Activated naive CD8-positive, alpha-beta T cell treated with anti-CD3 and anti-CD28 coated beads, Interleukin-2, amount 50 U/mL, for 16 hours (primary cell): Measurements from ENCODE around the gene SOX12.

Source experiments
- DNase-seq: peaks from one replicate; pipeline ENCODE4 v3.0.0-alpha.2; 2020; ENCODE audit warnings: low read depth, low spot score

SOX12 gene

DNA sequence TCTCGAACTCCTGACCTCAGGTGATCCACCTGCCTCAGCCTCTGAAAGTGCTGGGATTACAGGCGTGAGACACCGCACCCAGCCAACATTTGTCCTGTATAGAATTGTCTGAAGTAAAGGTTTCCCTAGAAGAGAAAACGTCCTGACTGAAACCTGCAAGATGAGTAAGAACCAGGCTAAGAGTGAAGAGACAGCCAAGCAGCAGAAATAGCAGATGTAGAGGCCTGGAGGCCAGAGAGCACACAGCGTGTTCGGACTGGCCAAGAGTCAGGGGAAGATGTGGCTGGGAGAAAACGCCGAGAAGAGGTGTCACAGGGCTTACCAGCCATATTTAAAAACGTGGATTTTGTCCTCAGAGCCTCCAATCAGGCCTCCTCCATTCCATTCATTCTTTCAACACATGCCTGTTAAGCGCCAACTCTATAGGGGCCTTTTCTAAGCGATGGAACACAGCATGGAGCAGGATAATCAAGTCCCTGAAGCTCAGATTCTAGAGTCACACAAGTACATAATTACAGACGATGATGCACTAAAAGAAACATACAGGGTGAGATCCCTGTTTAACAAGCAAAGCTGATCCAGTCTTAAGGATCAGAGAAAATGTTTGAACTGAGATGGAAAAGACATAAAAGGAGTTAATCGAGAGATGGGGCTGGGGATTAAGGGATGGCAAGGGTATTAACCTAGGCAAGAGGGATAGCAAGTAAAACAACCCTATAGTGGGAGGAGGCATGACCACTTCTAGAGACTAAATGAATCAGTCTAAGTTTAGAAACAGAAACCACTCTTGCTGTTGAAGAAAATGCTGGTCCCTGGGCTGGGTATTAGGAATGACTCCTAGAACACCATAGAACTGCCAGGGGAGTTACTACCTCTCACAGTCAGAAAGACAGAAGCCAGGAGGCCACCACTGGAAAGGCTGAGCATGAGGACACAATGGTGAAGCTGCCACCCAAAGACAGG is 23.2 kb upstream of the SOX12 start:
- DNase-seq: no peak

DNA sequence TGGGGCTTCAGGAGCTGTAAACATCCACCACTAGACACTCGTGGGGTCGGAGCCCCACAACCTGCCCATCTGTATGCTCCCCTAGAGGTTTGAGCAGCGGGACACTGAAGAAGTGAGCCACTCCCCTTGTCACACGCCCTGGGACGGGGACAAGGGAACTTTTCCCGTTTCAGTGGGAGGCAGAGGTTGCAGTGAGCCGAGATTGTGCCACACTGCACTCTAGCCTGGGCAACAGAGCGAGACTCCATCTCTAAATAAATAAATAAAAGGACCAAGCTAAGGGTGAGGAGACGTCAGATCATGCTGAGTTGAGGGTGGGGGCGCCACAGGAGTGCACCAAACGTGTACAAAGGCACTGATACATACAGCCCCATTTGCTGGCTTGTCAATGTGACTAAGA is 19.6 kb upstream of the SOX12 start:
- no peak for DNase-seq

GRCh38 chr20:308427-309038 is 16.8 kb upstream of the SOX12 start:
- no peak for DNase-seq

DNA sequence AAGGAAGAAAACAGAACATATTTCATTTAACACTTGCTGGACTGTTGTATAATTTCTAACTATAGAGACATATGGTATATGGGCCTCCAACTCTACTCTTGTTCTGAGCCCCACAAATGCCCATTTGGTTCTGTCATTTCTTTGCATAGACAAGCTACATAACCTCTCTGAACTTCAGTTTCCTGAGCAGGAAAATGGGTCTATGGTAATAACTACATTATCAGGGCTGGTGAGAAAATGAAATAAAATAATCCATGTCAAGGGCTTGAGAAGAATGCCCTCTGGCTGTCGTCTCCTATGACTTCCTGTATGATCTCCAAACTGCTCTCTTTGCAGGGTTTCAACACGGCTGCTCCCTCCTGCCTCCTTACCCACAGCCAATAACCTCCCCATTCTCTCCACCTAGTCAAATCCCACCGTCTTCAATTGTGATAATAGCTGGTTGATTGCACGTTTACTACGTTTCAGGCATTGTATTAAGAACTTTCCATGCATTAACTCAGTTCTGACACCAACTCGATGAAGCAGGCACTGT is 16.0 kb upstream of the SOX12 start:
- no peak for DNase-seq

GRCh38 chr20:309841-310644 is 15.3 kb upstream of the SOX12 start:
- peak; percentile 73 for DNase-seq

DNA sequence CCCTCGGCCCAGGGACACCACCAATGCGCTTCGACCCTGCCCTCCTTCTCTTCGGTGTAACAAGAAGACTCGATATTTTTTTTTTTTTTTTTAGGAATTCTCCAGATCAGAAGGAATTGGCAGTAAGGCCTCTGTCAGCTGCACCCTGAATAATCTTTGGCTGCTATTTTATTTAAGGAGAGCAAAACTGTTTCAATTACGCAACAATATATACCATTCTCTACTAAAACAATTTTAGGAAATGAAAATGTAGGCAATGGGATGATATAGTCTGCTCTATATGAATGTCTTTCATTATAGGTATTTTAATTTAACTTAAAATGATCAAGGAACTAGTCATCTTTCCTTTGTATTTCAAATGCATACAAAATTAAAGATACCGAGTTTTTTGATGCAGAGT is 14.7 kb upstream of the SOX12 start:
- DNase-seq: no peak

GRCh38 chr20:311609-312008 is 13.7 kb upstream of the SOX12 start:
- DNase-seq: no peak

- DNase-seq: no peak
These were observed 13.3 kb upstream of the SOX12 start for GRCh38 chr20:312067-312466.

GRCh38 chr20:312866-313265 is 12.5 kb upstream of the SOX12 start:
- no peak for DNase-seq

- no peak for DNase-seq
These were observed 11.9 kb upstream of the SOX12 start for GRCh38 chr20:313402-313801.

- no peak for DNase-seq
These were observed 11.4 kb upstream of the SOX12 start for GRCh38 chr20:313948-314347.

DNA sequence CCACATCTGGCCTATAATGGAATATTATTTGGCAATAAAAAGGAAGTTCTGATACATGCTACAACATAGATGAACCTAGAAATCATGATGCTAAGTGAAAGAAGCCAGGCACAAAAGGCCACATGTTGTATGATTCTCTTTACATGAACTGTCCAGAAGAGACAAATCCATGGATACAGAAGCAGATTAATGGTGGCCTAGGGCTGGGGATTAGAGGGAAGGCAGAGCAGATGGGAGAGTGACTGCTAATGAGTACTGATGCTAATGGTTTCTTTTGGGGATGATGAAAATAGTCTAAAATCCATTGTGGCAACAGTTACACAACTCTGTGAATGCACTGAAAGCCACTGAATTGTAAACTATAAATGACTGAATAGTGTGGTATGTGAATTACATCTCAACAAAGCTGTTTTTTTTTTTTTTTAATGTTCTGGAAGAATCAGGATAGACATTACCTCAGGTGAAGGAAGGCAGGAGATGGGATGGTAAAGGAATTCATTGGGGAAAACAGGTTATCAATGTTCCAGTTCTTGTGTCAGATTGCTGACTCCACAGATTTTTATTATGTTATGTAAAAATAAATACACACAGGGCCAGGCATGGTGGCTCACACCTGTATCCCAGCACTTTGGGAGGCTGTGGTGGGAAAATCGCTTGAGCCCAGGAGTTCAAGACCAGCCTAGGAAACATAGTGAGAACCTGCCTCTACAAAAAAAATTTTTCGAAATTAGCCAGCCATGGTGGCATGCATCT is 8.9 kb upstream of the SOX12 start:
- no peak for DNase-seq

- peak; percentile 88 for DNase-seq
These were observed 941 bp upstream of the SOX12 start for GRCh38 chr20:324177-325044.

DNA sequence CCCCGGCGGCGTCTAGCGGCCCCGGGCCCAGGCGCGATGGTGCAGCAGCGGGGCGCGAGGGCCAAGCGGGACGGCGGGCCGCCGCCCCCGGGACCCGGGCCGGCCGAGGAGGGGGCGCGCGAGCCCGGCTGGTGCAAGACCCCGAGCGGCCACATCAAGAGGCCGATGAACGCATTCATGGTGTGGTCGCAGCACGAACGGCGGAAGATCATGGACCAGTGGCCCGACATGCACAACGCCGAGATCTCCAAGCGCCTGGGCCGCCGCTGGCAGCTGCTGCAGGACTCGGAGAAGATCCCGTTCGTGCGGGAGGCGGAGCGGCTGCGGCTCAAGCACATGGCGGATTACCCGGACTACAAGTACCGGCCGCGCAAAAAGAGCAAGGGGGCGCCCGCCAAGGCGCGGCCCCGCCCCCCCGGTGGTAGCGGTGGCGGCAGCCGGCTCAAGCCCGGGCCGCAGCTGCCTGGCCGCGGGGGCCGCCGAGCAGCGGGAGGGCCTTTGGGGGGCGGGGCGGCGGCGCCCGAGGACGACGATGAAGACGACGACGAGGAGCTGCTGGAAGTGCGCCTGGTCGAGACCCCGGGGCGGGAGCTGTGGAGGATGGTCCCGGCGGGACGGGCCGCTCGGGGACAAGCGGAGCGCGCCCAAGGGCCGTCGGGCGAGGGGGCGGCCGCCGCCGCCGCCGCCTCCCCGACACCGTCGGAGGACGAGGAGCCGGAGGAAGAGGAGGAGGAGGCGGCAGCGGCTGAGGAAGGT is 715 bp downstream of the SOX12 start:
- DNase-seq: no peak

- no peak for DNase-seq
These were observed 1.4 kb downstream of the SOX12 start for GRCh38 chr20:326645-327185.

GRCh38 chr20:327186-328026 is 2.1 kb downstream of the SOX12 start:
- DNase-seq: peak; percentile 52

GRCh38 chr20:328027-328974 is 2.9 kb downstream of the SOX12 start:
- no peak for DNase-seq
